ENCODE results near the gene ZBTB14.

The ZBTB14 gene, protein sequence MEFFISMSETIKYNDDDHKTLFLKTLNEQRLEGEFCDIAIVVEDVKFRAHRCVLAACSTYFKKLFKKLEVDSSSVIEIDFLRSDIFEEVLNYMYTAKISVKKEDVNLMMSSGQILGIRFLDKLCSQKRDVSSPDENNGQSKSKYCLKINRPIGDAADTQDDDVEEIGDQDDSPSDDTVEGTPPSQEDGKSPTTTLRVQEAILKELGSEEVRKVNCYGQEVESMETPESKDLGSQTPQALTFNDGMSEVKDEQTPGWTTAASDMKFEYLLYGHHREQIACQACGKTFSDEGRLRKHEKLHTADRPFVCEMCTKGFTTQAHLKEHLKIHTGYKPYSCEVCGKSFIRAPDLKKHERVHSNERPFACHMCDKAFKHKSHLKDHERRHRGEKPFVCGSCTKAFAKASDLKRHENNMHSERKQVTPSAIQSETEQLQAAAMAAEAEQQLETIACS

DNA sequence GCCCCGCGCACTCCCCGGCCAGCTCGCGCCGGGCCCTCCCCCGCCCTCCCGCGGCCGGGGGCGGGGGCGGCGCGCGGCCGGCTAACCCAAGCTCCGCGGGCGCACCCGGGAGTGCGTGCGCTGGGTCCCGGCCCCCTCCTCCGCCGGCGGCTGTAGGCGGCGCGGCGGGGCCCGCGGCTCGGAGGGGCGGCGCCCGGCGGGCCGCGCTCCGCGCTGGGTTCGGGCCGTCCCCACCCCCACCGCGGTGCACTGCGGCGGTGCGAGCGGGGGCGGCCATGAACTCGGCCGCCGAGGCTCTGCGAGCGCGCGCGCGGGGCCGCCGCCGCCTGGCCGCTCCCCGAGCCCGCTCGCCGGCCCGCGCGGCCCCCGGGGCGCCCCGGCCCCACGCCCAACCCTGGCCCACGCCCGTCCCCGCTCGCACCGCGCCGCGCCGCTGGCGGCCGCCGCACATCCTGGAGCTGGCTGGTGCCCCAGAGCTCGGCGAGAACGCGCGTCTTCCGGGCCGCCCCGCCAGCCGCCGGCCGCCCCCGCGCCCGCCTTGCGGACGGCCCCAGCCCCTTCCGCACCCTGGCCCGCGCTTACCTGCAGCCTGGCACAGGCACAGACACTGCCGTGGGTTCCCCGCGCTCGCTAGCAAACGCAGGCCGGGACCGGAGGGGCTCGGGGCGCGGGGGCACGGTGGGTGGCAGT, at the start of gene ZBTB14:
TSS of gene ZBTB14 (minus strand) at position 496 of the 690 bp plus-strand sequence. CDS start 2,480 bp downstream, outside the sequence.
- peak; percentile 97 for DNase-seq

DNA sequence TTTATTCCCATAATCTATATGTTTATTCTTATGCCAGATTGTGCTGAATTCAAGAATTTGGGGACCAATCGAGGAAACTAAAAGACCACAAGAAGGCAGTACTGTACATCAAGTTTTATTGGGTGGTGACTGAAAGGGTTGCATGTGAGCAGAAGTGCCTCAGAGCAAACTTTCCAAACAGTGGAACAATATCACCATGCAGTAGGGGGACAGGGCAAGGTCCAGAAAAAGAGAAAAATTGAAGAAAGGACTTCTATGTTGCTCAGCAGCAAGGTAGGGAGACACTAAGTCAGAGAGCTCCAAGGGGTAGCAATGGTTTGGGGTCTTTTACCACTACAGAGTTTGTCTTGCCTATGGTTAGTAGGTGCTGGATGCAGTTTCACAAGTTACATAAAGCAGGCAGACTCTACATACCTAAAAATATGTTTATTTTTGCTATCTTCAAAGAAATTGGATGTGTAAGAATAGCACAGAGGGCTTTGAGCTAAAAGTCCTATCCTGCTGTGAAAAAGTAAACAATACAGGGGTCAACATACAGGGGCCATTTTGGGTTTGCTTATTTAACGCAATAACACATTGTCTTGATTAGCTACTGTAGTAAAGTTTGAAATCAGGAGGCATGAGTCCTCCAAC, 43.8 kb upstream of the ZBTB14 start:
- no peak for DNase-seq

DNA sequence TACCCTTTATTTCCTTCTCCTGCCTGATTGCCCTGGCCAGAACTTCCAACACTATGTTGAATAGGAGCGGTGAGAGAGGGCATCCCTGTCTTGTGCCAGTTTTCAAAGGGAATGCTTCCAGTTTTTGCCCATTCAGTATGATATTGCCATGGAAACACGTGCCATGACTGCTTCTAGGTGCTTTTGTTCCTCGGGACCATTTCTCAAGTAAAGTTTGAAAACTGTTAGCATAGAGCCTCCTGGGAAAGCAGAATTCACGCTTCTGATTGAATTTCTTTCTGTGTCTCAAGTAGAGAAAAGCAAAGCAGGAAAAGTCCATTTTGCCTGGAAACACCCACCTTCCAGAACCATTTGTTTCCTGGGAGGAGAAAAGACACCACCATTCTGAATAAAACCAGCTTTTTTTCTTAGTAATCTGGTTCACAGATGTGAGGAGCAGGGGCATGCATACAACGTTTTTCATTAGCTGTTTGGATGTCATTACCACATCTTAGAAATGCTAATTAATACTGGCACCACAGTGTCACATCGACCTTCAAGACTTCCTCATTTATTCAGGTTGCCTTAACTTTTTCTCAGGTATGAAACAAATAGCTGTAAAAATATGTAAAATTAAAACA, 39.0 kb upstream of the ZBTB14 start:
- no peak for DNase-seq

DNA sequence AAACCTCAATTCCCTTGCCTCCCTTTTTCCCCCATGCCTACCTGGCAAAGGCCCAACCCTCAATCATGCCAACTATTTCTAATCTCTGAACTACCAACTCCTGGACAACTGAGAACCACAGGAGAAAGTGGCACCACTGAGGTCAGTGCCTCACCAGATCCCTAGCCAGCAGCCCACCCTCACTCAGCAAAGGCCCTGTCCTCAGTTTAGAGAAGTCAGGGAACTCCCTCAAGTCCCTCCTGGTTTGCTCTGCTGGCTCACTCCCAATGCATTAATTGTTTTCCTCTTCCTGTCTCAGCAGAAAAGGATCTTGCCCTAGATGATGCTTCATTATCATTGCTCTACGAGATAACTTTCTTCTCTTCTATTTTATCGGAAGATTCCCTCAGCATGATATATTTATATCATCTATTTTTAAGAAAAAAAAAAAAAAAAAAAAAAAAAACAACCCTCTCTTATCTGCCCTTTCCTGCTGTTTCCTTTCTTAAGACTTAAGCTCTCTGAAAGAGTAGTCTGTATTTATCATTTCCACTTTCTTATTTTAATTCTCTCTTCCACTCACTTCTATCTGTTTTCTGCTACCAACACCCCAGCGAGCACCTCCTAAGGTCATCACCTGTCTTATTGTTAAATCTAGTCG, 22.7 kb upstream of the ZBTB14 start:
- DNase-seq, result no peak

DNA sequence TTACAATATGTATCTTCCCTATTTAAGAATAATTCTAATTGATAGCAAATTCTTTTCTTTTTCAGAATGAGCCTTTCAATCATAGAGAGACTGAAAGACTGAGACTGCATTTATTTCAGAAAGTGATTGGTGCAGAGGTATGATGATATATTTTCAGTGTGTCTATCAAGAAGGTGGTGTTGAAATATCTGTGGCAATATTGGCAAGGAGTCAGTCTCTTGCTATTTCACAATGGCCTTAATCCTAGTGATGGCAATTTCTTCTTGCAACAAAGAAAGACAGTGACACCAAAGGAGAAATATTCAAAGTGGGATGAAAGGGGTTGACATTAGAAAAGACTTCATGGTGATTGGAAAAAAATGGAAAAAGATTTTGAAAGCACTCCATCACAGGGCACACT, 21.7 kb upstream of the ZBTB14 start:
- no peak for DNase-seq

DNA sequence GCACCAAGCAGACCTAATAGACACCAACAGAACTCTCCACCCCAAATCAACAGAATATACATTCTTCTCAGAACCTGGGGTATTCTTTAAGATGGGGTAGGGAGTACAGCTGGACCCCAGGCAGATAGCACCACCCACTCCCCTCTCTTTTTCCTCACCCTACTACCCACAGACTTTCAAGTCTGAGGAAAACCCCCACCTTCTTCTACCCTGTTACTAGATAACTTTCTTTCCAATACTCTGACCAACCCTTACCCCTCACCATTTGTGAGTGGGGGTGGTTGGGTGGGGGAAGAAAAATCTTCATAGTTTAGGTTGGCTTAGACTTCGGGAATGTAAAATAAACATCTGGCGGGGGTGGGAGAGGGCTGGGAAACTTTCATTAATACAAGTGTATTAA, 20.3 kb upstream of the ZBTB14 start:
- DNase-seq, result no peak

DNA sequence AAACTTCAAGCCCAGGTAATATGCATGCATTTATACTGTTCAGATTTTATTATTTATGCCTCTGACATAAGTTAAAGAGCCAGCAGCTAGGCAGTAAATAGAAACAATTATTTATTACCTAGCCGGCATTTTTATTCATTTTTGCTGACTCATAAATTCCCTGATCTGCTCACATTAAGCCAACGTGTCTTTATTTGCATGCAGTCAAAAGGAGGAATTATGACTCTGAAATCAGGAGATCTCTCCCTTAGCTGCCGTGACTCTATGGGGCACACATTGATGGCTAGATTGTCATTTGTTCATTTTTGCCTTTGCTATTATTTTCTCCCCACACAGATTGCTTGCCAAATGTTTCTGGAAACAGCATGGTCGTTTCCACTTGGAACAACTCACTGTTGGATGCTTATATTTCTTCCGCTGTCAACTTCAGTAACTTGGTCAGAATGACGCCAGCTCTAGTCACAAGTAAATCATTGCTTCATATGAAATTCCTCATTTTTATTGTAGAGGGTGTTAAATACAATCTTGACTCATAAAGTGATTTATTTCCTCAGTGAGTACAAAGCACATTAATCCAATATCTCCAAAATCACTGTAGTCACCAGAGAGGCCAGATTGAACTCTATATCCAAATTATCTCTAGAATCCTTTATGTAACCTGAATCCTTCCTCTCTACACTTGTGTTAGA, 15.9 kb upstream of the ZBTB14 start:
- DNase-seq, result no peak

DNA sequence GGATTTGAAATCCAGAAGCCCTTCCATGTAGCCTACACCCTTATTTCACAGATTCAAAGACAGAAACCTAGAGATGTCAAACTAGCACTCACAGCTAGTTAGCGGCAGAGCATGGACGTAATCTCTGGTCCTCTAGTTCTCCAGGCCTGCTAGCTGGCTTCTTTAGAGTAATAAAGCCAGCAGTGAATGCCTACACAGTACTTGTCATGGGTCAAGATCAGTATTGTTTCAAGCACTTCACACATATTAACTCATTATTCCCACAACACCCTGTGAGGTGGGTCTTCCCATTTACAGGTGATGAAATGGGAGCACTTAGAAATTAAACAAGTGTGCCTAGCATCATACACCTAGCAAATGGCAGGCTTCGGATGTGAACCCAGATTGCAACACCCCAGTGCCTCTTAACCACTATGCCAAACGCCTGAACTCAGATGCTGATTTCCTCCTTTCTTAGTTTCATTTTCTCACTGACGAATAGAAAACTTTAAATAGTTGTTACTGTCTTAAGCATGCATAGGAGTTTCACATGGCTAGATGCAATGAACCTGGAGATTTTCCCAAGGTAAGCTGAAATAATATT, 14.5 kb upstream of the ZBTB14 start:
- no peak for DNase-seq

DNA sequence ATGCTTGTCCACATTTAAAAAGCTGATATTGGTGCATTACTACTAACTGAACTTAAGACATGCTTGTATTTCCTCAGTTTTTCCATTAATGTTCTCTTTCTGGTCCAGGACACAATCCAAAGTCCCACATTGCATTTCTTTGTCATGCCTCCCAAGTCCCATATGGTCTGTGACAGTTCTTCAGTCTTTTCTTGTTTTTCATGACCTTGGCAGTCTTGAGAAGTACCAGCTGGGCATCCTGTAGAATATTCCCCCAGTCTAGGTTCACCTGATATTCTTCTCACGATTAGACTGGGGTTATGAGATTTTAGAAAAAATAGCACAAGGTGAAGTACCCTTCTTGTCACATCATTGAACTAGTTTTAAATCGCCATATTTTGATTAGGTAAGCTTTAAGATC, 10.3 kb upstream of the ZBTB14 start:
- DNase-seq, result no peak

DNA sequence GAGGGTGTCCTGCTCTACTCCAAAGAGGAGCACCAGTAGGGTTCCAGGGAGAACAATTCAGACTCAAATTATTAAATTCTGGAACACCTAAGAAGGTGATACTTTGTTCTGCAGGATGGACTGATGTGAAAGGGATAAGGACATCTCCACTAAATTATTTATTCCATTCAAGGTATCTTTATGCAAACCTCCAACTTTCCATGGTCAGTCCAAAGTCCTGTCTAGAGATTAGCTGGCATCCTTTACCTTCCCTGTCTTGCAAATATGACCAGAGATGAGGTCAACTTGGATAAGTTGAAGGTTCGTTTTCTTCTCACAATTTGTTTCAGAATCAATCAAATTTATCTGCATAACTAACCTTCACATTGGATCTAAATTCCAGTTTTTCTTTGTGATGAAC, 8.7 kb upstream of the ZBTB14 start:
- no peak for DNase-seq

DNA sequence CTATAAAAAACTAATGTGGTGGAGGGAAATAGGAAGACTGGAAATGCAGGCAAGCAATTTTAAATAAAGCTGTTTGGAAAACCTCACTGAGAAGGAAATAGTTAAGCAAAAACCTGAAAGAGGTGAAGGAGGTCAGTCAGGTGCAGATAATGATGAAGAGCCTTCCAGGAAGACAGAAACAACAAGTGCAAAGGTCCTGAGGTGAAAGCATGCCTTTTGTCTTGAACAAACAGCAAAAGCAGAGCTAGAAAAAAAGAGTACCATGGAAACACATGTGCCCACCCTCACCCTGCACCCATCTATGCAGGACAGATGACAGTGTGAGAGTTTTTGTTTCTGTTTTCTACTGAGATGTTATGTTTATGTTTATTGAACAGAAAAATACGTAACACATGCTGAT, 8.1 kb upstream of the ZBTB14 start:
- no peak for DNase-seq

DNA sequence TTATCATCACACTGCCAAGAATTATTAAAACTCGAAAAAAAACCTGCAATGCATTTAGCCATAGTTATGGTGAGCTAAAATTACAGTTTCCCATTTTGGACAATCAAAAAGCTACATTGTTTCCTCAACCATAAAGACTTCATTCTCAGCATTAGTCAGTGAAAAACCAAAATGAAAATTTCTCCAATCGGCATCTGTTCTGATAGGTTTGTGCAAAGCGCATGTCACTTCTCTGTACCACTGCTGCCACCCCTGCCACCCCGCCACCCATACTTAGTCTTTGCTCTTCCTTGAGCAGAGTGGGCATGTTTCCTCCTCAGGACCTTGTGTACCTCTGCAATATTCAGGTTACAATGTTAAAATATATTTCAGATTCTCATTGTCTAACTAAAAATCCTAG, 7.1 kb upstream of the ZBTB14 start:
- DNase-seq, result no peak

DNA sequence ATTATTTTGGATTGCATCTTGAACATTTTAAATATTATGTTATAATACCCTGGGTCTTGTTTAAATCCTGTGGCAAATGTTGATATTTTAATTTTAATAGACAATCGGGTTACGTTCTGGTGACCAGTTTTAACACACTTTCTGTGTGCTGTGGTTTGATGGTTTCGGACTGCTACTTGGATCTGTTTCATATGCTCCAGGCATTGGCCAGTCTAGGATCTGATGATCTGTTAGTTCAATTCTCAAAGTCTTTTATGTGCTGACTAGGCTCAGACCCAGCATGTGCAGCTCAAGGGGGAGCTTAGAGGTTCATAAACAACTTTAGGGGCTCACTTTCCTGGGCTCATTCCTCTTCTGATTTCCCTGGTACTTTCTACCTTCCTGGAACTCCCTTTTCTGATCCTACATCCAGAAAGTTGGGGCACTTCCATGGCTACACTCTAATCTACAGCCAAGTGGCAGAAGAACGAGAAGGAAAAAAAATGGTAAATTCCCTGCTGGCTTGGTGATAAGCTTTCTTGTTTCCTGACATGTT, 5.0 kb upstream of the ZBTB14 start:
- DNase-seq, result no peak

DNA sequence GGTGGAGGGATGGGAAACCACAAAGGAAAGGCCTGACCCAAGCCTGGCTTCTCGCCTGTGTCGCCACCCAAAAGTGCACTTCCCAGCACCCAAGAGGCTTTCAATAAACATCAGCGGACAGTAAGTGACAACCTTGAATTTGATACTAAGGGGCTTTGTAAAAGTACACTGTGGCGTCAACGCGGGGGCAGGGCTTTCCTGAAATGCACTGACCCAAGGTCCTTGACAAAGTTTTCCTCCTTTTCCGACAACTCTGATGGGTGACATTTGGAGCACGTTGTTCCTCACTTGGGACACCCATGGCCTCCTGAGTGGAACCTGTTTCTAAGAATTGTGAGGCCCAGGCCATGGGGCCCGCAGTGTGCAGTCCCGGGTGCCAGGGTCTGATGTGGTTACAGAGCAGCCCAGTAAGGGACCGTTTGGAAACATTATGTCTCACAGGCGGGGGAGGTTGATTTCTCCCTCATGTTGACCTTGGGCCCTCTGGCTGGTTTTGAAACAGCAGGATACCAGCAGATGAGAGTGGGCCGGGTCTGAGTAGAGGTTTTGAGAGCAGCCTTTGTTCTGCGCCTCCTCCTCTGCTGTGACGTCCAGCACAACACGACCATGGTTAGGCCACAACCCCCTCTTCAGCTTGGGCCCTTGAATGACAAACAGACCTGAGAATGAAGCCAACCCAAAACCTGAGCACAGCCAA, 2.8 kb upstream of the ZBTB14 start:
- no peak for DNase-seq

DNA sequence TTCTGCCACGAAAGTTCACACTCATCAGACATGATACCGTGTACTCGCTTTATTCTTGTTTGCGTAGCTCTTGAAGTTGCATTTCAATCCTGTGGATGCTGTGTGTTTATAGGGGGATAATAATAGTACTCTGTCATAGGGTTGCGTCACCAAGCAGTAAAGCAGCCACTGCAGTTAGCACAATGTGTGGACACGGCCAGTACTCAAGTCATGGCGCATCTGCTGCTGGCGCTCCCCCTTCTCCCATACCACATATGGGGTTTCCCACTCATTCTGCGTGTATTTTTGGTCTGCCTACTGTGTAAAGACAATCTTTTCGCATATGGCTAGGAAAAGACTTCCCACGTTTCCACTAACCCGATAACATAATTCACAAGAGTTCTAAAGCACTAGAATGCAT, 2.1 kb upstream of the ZBTB14 start:
- no peak for DNase-seq

DNA sequence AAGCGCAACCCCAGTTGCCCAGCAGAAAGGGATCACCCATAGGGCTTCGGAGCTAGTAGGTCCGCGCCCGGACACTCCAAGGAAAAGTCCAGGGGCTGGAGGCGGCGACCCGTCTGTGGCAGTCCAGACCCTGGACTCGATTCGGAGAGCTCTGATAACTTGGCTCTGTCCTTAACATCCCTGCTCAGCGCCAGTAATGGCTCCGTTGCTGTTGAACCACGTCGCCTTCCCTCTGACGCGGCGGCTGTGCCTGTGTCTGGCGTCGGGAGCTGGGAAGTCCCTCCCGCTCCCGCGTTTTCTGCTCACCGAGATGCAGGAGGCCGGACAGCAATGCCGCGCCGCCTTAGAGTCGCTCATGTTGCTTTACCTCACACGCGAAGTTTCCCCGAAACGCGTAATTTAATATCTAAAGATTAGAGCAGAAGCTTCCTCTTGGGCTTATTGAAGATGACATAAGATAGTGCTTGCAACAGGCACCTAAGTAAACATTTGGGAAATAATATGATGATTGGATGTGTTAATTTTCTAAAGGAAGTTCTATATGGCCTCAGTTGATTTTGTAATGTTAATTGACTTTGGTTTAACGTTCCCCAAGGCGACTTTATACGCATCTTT, 1.3 kb upstream of the ZBTB14 start:
- peak; percentile 98 for DNase-seq

DNA sequence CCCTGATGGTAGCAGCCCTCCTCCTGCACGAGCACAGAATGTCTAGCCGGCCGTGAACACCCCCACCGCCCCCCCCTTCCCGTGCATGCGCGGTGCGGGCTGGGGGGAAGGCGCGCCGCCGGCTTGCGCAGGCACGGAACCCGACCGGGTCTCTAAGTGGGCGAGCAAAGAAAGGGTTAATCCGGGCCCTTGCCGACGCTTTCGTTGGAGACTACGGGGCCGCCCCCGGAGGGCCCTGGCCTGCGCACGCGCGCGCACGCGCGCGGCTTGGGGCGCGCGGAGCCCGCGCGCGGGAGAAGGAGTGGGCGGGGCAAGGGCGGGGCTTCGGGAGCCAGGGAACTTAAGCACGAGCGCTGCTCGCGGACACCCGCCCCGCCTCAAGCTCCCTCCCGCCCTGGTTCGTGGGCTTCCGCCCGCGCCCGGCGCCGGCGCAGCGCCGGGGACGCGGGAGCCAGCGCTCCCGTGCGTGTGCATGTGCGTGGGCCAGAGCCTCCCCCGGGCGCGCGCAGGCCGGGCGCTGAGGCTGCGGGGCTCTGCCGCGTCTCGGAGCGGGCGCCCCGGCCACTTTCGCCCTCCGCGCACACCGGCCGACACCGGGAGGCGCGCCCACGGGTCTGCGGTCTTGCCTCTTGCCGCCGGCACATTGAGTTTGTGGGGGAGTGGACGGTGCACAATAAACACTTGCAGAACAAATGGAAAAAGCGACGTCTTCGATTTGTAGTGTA, 617 bp upstream of the ZBTB14 start:
- DNase-seq, result peak; percentile 100

DNA sequence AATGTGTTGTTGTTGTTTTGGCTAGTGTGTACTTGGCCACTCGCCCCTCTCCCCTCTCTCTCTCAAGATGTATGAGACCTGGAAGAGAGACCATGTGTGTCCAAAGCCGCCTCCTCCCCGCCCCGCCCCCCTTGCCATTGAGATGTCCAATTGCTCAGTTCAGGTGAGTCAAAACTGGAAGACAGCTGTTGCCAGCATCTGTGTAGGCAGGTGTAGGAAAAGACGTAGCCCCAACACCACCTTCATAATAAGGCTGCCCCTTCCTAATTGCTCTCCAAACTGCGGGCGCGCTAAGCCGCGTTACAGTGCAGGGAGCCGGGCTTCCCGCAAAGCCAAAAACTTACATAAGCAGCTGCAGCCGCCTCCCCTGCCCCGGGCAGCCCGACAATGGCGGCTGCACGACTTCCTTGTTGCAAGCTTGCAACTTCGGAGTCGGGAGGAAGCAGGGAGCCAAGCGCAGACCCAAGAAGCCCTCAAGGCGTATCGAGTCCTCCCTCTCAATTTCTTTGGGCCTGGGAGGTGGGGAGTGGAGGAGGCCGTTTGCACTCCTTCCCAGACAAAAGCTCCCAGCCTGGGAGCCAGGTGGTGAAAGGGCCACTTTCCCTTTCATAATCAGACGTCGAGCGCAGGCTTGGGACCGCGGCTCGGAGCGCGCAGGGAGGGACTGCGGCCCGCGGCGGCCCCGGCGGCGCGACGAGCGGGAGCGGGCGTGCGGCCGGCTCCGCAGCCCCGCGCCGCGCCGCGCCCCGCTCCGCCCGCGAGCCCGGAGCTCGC, 882 bp downstream of the ZBTB14 start:
- DNase-seq, result peak; percentile 92

DNA sequence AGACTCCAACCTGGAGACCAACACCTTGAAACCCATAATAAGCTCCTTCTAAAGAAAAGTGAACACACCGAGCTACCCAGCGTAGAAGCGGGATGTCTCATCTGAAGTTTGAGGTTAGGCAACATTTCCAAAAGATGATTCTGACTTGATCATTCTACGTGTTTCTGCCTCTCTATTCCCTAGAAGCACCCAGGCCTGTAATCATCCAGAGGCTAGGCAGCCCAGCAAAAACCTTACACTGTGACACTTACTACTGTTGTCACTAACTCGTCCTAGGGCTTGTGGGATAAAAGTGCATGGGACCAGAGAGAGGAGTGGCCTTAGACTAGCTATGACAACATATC, 1.4 kb downstream of the ZBTB14 start:
- DNase-seq, result no peak

Measured in DMS53 (cell line).